Prostate gland (tissue), 2 donors: ENCODE results near the gene KDR.

ENCODE experiments used
- CTCF ChIP-seq, 4 experiments: fragments of 200-600 bp in 2 of 4; fragments of 450-650 bp in 2 of 4; sonication (generic) in 2 of 4; IDR thresholded peaks; 1 replicate in 3 of 4; 2 replicates in 1 of 4; pipeline ENCODE4 v1.5.1; 2016 to 2019; ENCODE audit warnings: antibody characterized with exemption in 4 of 4, mild to moderate bottlenecking in 2 of 4, moderate library complexity in 2 of 4
- POLR2AphosphoS5 ChIP-seq: sonication (generic); formaldehyde crosslinking; IDR thresholded peaks from one replicate; pipeline ENCODE4 v1.6.1; 2017; ENCODE audit warnings: antibody characterized with exemption

- no peak for TF ChIP-seq CTCF (IDR thresholded peaks at IDR 0.05)
- no peak for TF ChIP-seq POLR2AphosphoS5
Measured at GRCh38 chr4:55029321-55029720, 96.1 kb downstream of the KDR start.
